GM19455 (cell line): ENCODE measurements around the gene TTLL5.

ENCODE experiments used
- ATAC-seq: cut with Tn5 transposase; IDR thresholded peaks from one replicate; pipeline ENCODE4 v1.9.1; 2021; ENCODE audit not compliant: unreplicated experiment

Gene TTLL5

GRCh38 chr14:75783602-75784313, 122.7 kb downstream of the TTLL5 start:
- no peak for ATAC-seq

DNA sequence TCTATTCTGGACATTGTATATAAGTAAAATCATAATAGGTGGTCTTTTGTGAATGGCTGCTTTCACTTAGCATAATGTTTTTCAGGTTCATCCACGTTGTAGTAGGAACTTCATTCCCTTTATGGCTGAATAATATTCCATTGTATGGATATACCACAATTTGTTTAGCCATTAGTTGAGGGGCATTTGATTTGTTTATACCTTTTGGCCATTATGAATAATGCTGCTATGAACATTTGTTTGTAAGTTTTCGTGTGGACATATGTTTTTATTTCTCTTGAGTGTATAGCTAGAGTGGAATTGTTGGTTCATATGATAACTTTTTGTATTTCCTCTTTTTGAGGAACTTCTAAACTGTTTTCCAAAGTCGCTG, 123.3 kb downstream of the TTLL5 start:
- ATAC-seq, result no peak

DNA sequence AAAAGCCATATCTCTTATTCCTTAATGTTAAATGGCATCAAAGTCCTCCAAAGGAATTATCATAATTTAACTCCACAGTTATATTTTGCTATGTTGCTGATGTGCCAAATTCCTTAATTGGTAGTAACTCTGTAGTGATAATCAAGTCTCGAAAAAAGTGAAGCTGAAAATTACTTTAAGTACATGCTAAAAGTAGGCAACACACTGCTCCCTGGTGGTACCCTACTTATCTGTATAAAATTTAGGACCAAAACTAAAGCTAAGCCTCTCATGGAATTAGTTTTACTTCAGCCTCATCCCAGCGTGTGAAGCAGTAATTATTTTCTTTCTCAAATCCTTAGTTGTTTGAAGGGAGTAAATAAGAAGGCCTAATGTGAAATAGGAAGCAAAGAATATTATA, 132.8 kb downstream of the TTLL5 start:
- ATAC-seq, result no peak

DNA sequence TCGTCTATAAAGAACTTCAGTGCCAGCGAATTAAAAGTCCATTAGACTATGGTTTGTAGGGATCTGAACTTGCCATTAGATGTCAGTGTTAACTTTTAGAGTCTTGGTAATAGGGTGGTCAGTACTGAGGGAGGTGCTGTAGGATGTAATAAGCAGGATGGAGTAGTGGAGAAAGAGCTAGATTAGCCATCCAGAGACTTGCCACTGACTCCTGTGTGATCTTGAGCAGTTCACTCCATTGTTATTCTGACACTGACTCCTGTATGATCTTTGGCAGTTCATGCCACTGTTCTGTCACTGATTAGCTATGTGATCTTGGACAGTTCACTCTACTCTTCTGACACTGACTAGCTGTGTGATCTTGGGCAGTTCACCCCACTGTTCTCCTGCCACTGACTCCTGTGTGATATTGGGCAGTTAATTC, 133.6 kb downstream of the TTLL5 start:
- no peak for ATAC-seq

DNA sequence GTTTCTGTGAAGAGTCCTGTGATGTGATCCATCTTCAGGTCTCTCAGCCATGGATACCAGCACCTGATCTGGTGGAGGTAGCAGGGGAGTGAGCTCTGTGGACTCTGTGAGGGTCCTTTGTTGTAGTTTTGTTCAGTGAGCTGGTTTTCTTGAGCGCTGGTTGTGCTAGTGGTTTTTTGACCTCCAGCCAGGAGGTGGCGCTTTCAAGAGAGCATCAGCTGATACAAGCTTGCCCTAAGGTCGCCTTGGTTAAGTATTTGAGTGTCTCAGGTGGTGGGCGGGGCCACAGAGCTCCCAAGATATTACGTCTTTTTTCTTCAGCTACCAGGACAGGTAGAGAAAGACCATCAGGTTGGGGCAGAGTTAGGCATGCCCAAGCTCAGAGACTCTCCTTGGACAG, 139.7 kb downstream of the TTLL5 start:
- no peak for ATAC-seq

GRCh38 chr14:75802486-75802885, 141.4 kb downstream of the TTLL5 start:
- no peak for ATAC-seq

- ATAC-seq, result no peak
Observed at GRCh38 chr14:75803765-75804164, 142.7 kb downstream of the TTLL5 start.

- no peak for ATAC-seq
Observed at GRCh38 chr14:75804570-75805275, 143.7 kb downstream of the TTLL5 start.

- no peak for ATAC-seq
Observed at GRCh38 chr14:75805646-75806045, 144.6 kb downstream of the TTLL5 start.

DNA sequence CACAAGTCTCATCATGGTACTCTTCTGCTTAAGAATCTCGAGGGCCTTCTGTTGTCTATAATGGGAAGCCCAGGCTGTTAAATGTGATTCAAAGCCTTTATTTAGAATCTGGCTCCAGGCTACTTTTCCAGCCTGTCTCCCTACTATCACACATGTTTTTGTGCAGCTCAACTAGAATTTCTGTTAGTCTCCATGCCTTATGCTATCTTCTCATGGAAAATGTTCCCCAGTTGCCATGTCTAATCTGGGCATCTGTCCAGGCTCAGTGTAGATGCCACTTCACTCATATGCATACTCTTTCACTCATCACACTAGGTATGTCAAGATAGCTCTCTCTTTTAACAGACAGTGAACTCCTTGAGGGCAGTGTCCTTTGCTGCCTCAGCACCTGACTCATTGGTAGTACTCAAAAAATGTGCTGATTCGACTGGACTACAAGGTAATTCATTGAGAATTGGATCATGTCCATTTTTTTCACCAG, 145.3 kb downstream of the TTLL5 start:
- no peak for ATAC-seq

DNA sequence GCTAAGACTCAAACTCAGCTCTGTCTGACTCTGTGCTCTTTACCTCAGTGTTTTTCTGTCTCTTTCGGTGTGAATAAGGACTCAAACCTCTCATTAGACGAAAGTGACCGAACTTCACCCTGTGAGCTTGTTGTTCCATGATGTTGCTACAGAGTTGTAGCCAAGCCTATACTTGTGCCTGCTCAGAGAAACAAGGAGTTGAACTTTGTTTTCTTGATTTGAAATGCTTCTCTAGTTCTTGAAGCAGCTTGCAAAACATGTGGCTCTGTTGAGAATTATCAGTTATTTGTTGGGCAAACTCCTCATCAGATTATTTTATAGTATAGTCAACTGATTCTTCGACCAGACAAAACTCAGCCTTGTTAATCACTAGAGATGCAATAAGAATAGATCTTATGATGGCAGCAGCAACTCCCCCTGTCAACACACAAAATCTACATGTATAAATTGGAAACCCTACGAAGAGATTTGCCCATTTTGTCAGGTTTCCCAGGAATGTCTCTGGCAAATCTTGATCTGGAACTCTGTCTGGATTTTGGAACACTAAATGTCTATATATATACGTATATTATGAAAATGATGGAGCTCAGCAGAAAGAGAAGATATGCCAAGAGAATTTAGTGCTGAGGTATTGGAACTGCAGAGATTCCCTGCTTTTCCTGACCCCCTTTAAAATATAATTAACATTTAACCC, 146.8 kb downstream of the TTLL5 start:
- no peak for ATAC-seq

- ATAC-seq, result no peak
Observed at GRCh38 chr14:75811136-75811829, 150.2 kb downstream of the TTLL5 start.

- ATAC-seq, result no peak
Observed at GRCh38 chr14:75811872-75812499, 150.9 kb downstream of the TTLL5 start.

GRCh38 chr14:75812622-75813021, 151.6 kb downstream of the TTLL5 start:
- no peak for ATAC-seq

GRCh38 chr14:75820761-75821160, 159.7 kb downstream of the TTLL5 start:
- no peak for ATAC-seq

DNA sequence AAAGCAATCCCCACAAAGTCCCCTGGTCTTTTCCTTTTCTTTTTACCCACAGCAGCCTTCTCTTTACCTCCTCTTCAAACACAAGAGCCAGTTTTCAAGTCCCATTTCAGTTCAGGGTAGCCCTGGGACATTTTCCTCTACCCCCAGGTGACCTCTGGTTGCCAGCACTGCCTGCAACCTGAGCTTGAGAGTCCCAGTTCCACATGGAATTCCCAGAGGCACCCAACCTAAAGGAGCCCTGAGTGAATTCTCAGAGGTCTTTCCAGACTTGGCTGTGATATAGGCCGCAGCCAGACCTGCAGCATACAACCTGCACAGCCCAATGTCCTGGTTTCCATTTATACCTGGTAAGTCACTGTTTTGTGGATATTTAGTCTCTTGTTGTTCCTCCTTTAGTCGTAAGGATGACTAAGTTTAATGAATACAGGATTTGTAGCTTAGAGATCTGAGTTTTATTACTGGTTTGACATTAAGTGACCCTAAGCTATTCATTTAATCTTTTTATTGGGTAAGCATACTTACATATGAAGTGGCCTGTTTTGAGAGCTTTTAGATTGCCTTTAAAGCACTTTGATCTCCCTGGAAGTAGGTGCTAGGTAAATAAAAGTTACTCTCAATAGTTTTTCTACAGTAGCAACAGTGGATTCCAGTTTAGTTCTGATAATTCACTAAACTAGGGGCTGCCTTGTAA, 160.9 kb downstream of the TTLL5 start:
- no peak for ATAC-seq

- ATAC-seq, result no peak
Observed at GRCh38 chr14:75822522-75823141, 161.6 kb downstream of the TTLL5 start.

DNA sequence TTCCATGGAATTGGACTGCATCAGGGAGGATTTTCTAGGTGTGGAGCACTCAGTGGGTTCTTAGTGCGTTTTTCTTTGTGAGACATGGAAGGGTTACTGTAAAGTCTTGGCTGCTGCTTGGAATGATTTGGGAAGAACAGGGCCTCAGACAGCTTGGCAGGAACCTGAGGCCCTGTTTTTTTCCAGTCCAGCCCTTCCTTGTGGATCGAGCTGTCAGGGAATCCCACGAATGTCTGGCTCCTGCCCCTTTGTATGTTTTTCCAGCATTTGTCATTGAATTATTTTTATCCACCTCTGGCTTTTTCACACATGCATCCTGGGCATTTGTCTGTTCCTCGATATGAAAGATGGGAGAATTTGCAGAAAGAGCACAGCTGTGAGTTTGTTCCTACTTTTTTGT, 162.3 kb downstream of the TTLL5 start:
- ATAC-seq, result no peak

- ATAC-seq, result no peak
Observed at GRCh38 chr14:75824318-75824717, 163.3 kb downstream of the TTLL5 start.

GRCh38 chr14:75825147-75825592, 164.1 kb downstream of the TTLL5 start:
- ATAC-seq, result no peak
